GM23338 (cell line): ENCODE measurements around the gene KAZALD1. TPM values are rescaled to one million over a fixed set of nuclear protein-coding genes. Genes with fewer than 3 reads are reported as not detected.

Experiments
- ATAC-seq: fragments of 200-7000 bp; cut with Tn5 transposase; 3 replicates; pipeline ENCODE4 v1.9.1; 2020
- DNase-seq: peaks from one replicate; pipeline ENCODE4 v3.0.0-alpha.2; 2015; ENCODE audit warnings: low spot score
- H2AFZ ChIP-seq: fragments of 200-600 bp; sonication (generic); 2 replicates; pipeline ENCODE4 v1.8.0; 2016; ENCODE audit warnings: antibody characterized with exemption, mild to moderate bottlenecking, moderate library complexity
- H3F3A ChIP-seq: fragments of 200-600 bp; sonication (generic); replicated peaks from 2 replicates; pipeline ENCODE4 v1.8.0; 2017; ENCODE audit warnings: antibody characterized with exemption, mixed run types, low read depth
- H3K27ac ChIP-seq: fragments of 200-600 bp; sonication (generic); 2 replicates; pipeline ENCODE4 v1.6.1; 2016; ENCODE audit warnings: low read depth
- H3K27me3 ChIP-seq: fragments of 200-600 bp; sonication (generic); 2 replicates; pipeline ENCODE4 v1.8.0; 2016; ENCODE audit warnings: mild to moderate bottlenecking, mixed run types, moderate library complexity; ENCODE audit not compliant: insufficient read depth
- H3K36me3 ChIP-seq: fragments of 200-600 bp; sonication (generic); 2 replicates; pipeline ENCODE4 v1.8.0; 2016; ENCODE audit warnings: mild to moderate bottlenecking; ENCODE audit not compliant: insufficient read depth
- H3K4me1 ChIP-seq: fragments of 200-600 bp; sonication (generic); 2 replicates; pipeline ENCODE4 v1.8.0; 2016; ENCODE audit warnings: mild to moderate bottlenecking, moderate library complexity; ENCODE audit not compliant: insufficient read depth
- H3K4me2 ChIP-seq: fragments of 200-600 bp; sonication (generic); 2 replicates; pipeline ENCODE4 v1.7.1; 2017; ENCODE audit warnings: mixed run types
- H3K4me3 ChIP-seq: fragments of 200-600 bp; sonication (generic); 2 replicates; pipeline ENCODE4 v1.6.1; 2016; ENCODE audit warnings: mixed run types
- H3K79me2 ChIP-seq: fragments of 200-600 bp; sonication (generic); replicated peaks from 2 replicates; pipeline ENCODE4 v1.8.0; 2017; ENCODE audit warnings: mild to moderate bottlenecking; ENCODE audit not compliant: insufficient read depth
- H3K9me2 ChIP-seq: fragments of 200-600 bp; sonication (generic); 2 replicates; pipeline ENCODE4 v1.8.0; 2017; ENCODE audit not compliant: insufficient read depth
- H4K20me1 ChIP-seq: fragments of 200-600 bp; sonication (generic); replicated peaks from 2 replicates; pipeline ENCODE4 v1.8.0; 2017; ENCODE audit warnings: mild to moderate bottlenecking; ENCODE audit not compliant: insufficient read depth
- H3K27ac Mint-ChIP-seq: 2 replicates; pipeline ENCODE4 v1.8.0; 2020; ENCODE audit warnings: inconsistent platforms, mild to moderate bottlenecking, moderate library complexity, mixed read lengths
- H3K27me3 Mint-ChIP-seq: 3 replicates; pipeline ENCODE4 v1.8.0; 2022; ENCODE audit warnings: low read depth, mild to moderate bottlenecking, moderate library complexity, mixed read lengths, inconsistent platforms; ENCODE audit not compliant: insufficient read depth, poor library complexity
- H3K36me3 Mint-ChIP-seq: 3 replicates; pipeline ENCODE4 v1.8.0; 2021; ENCODE audit warnings: low read depth, mild to moderate bottlenecking, inconsistent platforms, moderate library complexity, mixed read lengths
- H3K4me1 Mint-ChIP-seq: 3 replicates; pipeline ENCODE4 v1.8.0; 2020; ENCODE audit warnings: mild to moderate bottlenecking, inconsistent platforms, mixed read lengths
- H3K4me3 Mint-ChIP-seq: 3 replicates; pipeline ENCODE4 v1.8.0; 2021; ENCODE audit warnings: moderate library complexity, mild to moderate bottlenecking, inconsistent platforms, mixed read lengths
- H3K9me3 Mint-ChIP-seq: 3 replicates; pipeline ENCODE4 v1.8.0; 2020; ENCODE audit warnings: moderate library complexity, mild to moderate bottlenecking, inconsistent platforms, mixed read lengths
- EZH2 ChIP-seq: fragments of 200-600 bp; sonication (generic); IDR thresholded peaks from one replicate; pipeline ENCODE4 v1.8.0; 2017; ENCODE audit warnings: antibody characterized with exemption, mild to moderate bottlenecking, low read depth; ENCODE audit not compliant: unreplicated experiment
- EZH2phosphoT487 ChIP-seq: fragments of 200-600 bp; sonication (generic); IDR thresholded peaks from one replicate; pipeline ENCODE4 v1.8.1; 2018; ENCODE audit warnings: antibody characterized with exemption; ENCODE audit not compliant: unreplicated experiment
- NANOG ChIP-seq: IDR thresholded peaks from 2 replicates; pipeline ENCODE4 v1.6.1; 2016; ENCODE audit warnings: antibody characterized with exemption, borderline replicate concordance
- POLR2AphosphoS5 ChIP-seq: IDR thresholded peaks from 2 replicates; pipeline ENCODE4 v1.6.1; 2016; ENCODE audit warnings: antibody characterized with exemption, low read depth
- ZNF331 ChIP-seq: fragments of 250-450 bp; sonication (Bioruptor Pico); IDR thresholded peaks from 2 replicates; pipeline ENCODE4 v1.5.0; 2020; ENCODE audit warnings: low read depth, mild to moderate bottlenecking, moderate library complexity
- polyA plus RNA-seq: library from polyadenylated mRNA; unstranded; fragments of >200 nt; fragmentation: Nextera tagmentation; extraction: Ambion mirVana; gene quantifications from 2 replicates; pipeline ENCODE4 v1.2.1, GENCODE V29; 2016
- total RNA-seq: library from RNA; depleted of rRNA; stranded (reverse); fragments of >200 nt; shearing (Covaris generic); gene quantifications from 2 replicates; pipeline ENCODE4 v1.2.3, GENCODE V29; 2014
- TF ChIP-seq, protein P1 (sequence below): IDR thresholded peaks from 2 replicates; pipeline ENCODE4 v1.6.1; 2016; ENCODE audit warnings: antibody characterized with exemption
- TF ChIP-seq, protein P2 (sequence below), 2 experiments: fragments of 200-600 bp in 1 of 2; sonication (generic) in 1 of 2; conservative IDR thresholded peaks; 2 replicates each; pipeline versions ENCODE4 v1.5.1 to v1.6.1; 2016 to 2017; ENCODE audit warnings: antibody characterized with exemption in 2 of 2, low read depth in 2 of 2, mild to moderate bottlenecking in 2 of 2, moderate library complexity in 1 of 2

KAZALD1 gene
- total and polyA plus RNA-seq, 2 experiments from 2014 or later, result 0.27 to 1.3 TPM

DNA sequence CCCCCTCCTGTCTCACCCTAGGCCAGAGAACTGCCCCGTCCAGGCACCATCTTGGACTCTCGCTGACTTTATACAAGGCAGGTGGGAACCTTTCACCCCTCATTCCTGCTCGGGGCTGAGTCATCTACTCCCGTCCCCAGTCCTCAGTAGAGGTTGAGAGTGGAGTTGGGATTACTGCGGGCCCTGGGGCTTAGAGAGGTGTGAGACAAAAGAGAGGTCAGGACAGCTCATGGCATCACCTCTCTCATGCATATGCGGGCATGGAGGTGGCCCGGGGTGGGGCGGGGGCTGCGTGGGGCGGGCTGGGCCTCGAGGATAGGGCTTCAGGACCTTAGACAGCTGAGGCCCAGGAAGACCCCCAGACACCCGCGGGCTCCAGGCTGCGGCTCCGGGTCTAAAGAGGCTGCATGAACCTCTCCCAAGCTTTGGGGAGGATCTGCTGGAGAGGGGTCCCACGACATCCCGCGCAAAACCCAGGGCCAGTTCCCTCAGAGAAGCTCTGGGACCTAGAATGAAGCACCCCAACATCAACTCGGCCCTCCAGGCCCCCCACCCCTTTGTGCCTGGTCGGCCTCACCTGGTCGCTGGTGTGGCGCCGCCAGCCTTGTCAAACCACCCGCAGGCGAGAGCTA lies 31.2 kb upstream of the KAZALD1 start:
- DNase-seq, result peak; percentile 57
- peak overlapping the region; percentile 87 for H3K4me3 ChIP-seq
- H3K4me1 ChIP-seq, result peaks cover 27% of the 10 kb centered on the region; the same call in 1 of the 2 replicates
- H3K36me3 ChIP-seq, result no peaks in the 10 kb centered on the region
- peak; percentile 42 for ATAC-seq
- peaks cover 46% of the 10 kb centered on the region for H3K27me3 Mint-ChIP-seq
- peaks cover 60% of the 10 kb centered on the region for H3K27me3 ChIP-seq
- H3K27ac Mint-ChIP-seq, result no peak overlapping the region; the same call in 1 of the 2 replicates
- H3F3A ChIP-seq, result no peaks in the 10 kb centered on the region
- no peaks in the 10 kb centered on the region for H3K79me2 ChIP-seq
- H3K9me3 Mint-ChIP-seq, result no peaks in the 10 kb centered on the region
- peaks cover 33% of the 10 kb centered on the region for H3K4me1 Mint-ChIP-seq
- no peaks in the 10 kb centered on the region; the same call in 2 of the 3 replicates for H3K36me3 Mint-ChIP-seq
- H4K20me1 ChIP-seq, result no peaks in the 10 kb centered on the region; the same call in 1 of the 2 replicates
- TF ChIP-seq, protein P1, sequence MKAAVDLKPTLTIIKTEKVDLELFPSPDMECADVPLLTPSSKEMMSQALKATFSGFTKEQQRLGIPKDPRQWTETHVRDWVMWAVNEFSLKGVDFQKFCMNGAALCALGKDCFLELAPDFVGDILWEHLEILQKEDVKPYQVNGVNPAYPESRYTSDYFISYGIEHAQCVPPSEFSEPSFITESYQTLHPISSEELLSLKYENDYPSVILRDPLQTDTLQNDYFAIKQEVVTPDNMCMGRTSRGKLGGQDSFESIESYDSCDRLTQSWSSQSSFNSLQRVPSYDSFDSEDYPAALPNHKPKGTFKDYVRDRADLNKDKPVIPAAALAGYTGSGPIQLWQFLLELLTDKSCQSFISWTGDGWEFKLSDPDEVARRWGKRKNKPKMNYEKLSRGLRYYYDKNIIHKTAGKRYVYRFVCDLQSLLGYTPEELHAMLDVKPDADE, result no peak
- TF ChIP-seq POLR2AphosphoS5, result 0 out of 2 replicates have a peak, but pooled peaks have one; percentile 17
- H3K9me2 ChIP-seq, result no peaks in the 10 kb centered on the region
- peak overlapping the region; percentile 99; the same call in 1 of the 2 replicates for H2AFZ ChIP-seq
- H3K4me3 Mint-ChIP-seq, result peak overlapping the region; percentile 65
- H3K27ac ChIP-seq, result no peak overlapping the region
- peak overlapping the region; percentile 100 for H3K4me2 ChIP-seq

DNA sequence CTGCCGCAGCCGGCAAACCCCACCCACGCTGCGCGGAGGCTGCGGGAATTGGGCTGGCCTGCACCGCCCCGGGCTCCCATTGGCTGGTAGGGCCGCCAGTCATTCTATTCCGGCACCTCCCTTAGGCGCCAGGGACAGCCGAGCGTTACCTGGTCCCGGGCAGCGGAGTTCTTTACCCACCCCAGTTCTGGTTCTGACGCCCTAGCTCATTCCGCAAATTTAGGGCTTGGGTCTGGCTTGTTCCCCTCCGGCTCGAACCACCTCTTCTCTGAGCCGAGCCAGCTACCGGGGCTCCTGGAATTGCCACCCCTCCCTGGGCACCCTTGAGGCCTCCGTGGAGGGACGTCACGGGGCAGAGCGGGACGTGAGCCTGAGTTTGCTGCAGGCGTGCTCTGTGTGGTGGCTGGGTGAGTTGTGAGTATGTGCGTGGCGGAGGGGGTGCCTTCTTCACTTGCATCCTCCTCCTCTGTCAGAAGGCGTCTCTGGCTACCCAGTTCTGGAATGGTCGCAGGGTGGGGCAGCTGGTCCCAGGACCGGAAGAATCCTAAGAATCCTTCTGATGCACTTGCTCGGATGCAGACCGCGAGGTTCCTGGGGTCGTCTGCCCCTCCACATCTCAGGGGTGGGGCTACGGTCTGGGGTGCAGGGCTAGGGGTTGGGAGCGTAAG lies 30.5 kb upstream of the KAZALD1 start, which contains the start of the genes PDZD7 and SFXN3:
Gene PDZD7, minus strand, starts transcription at position 2 of the 668 bp plus-strand sequence. CDS start 910 bp downstream, outside the sequence.
Gene SFXN3, plus strand, starts transcription at position 107 of the 668 bp plus-strand sequence. CDS start 3,461 bp downstream, outside the sequence.
- Histone ChIP-seq H3K27ac (no peak within 1 kb of the TSS), H3K4me1 (peaks cover 27% of the 10 kb centered on the region; the same call in 1 of the 2 replicates), H3F3A (no peaks in the 10 kb centered on the region), H4K20me1 (no peaks in the 10 kb centered on the region; the same call in 1 of the 2 replicates), H3K27me3 (peaks cover 63% of the 10 kb centered on the region), H3K36me3 (no peaks in the 10 kb centered on the region), H3K4me3 (peak within 1 kb of the TSS; percentile 87), H3K79me2 (no peaks in the 10 kb centered on the region), H3K9me2 (no peaks in the 10 kb centered on the region), H3K4me2 (peak within 1 kb of the TSS; percentile 100), H2AFZ (peak within 1 kb of the TSS; percentile 99)
- peak within 1 kb of the TSS; percentile 65 for H3K4me3 Mint-ChIP-seq
- H3K27ac Mint-ChIP-seq, result no peak within 1 kb of the TSS; the same call in 1 of the 2 replicates
- DNase-seq (peak; percentile 97), ATAC-seq (peak; percentile 82)
- H3K36me3 Mint-ChIP-seq, result no peaks in the 10 kb centered on the region; the same call in 2 of the 3 replicates
- H3K4me1 Mint-ChIP-seq, result peaks cover 33% of the 10 kb centered on the region
- TF ChIP-seq NANOG (no peak), EZH2 (peak; percentile 38)
- H3K27me3 Mint-ChIP-seq, result peaks cover 48% of the 10 kb centered on the region
- no peaks in the 10 kb centered on the region for H3K9me3 Mint-ChIP-seq

DNA sequence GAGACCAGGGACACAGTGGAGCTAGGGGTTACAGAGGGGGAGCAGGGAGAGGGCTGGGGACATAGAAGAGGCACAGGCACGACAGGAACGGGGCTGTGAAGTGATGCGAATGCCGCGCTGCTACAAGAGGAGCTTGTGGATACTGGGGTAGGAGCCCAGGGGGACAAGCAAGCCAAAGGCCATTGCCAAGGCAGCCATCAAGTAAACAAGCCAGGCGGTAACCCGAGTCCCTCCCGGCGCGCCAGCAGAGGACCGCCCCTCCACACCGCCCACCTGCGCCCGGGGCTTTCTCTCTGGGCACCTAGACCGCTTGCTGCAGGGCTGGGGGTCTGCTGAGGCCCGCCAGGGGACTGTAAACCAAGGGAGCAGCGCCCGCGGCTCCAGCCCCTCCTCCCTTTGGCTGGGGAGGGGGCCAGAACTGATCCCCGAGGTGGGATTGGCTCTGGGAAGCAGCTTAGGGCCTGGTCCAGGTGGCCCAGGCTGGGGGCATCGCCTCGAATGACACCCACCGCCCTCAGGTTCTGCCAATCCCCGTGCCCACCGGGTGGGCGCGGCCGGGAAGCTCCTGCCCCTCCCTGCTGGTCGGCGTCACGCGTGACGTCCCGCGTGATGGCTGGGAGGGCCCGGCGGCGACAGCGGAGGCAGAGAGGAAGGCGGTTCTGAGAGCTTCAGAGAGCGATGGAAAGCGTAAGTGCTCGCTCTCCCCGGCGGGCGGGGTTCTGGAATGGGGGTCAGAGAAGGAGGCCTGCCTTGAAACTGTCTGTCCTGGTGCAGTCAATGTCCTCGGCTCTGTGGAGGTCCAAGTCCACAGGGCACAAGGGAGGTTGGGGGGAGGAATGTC lies 29.8 kb upstream of the KAZALD1 start:
- DNase-seq (peak; percentile 84), ATAC-seq (peak; percentile 47)
- no peaks in the 10 kb centered on the region for H3K79me2 ChIP-seq
- H3K27ac Mint-ChIP-seq, result no peak overlapping the region
- no peaks in the 10 kb centered on the region for H3K9me2 ChIP-seq
- no peaks in the 10 kb centered on the region; the same call in 2 of the 3 replicates for H3K36me3 Mint-ChIP-seq
- H3K4me3 ChIP-seq, result peak overlapping the region; percentile 87
- no peaks in the 10 kb centered on the region for H3K9me3 Mint-ChIP-seq
- H3K4me1 ChIP-seq, result peaks cover 27% of the 10 kb centered on the region; the same call in 1 of the 2 replicates
- H3K27ac ChIP-seq, result no peak overlapping the region
- no peaks in the 10 kb centered on the region for H3F3A ChIP-seq
- H3K27me3 Mint-ChIP-seq, result peaks cover 50% of the 10 kb centered on the region
- peak overlapping the region; percentile 100 for H3K4me2 ChIP-seq
- peak overlapping the region; percentile 65 for H3K4me3 Mint-ChIP-seq
- peaks cover 26% of the 10 kb centered on the region for H3K4me1 Mint-ChIP-seq
- H2AFZ ChIP-seq, result peak overlapping the region; percentile 99
- peaks cover 63% of the 10 kb centered on the region for H3K27me3 ChIP-seq
- H3K36me3 ChIP-seq, result no peaks in the 10 kb centered on the region
- H4K20me1 ChIP-seq, result no peaks in the 10 kb centered on the region; the same call in 1 of the 2 replicates
- TF ChIP-seq EZH2phosphoT487 (no peak), ZNF331 (CRISPR knock-in tag) (no peak)
- TF ChIP-seq, protein P1, result no peak
- TF ChIP-seq, protein P2, sequence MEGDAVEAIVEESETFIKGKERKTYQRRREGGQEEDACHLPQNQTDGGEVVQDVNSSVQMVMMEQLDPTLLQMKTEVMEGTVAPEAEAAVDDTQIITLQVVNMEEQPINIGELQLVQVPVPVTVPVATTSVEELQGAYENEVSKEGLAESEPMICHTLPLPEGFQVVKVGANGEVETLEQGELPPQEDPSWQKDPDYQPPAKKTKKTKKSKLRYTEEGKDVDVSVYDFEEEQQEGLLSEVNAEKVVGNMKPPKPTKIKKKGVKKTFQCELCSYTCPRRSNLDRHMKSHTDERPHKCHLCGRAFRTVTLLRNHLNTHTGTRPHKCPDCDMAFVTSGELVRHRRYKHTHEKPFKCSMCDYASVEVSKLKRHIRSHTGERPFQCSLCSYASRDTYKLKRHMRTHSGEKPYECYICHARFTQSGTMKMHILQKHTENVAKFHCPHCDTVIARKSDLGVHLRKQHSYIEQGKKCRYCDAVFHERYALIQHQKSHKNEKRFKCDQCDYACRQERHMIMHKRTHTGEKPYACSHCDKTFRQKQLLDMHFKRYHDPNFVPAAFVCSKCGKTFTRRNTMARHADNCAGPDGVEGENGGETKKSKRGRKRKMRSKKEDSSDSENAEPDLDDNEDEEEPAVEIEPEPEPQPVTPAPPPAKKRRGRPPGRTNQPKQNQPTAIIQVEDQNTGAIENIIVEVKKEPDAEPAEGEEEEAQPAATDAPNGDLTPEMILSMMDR (conservative IDR thresholded peaks at IDR 0.05; ENCODE audit: low read depth in 2 of 2), result no peak
